Endodermal cell (in vitro differentiated cells): ENCODE data around the gene HHIPL2. TPM values are rescaled to one million over a fixed set of nuclear protein-coding genes. Genes with fewer than 3 reads are reported as not detected.

Experiments
- DNase-seq: peaks from one replicate; pipeline ENCODE4 v3.0.0-alpha.2; 2017
- H3K27ac ChIP-seq: 2 replicates; pipeline ENCODE4 v1.5.1; 2013; ENCODE audit warnings: mild to moderate bottlenecking, low read depth, low read length, moderate library complexity
- H3K27me3 ChIP-seq: 2 replicates; pipeline ENCODE4 v1.6.1; 2013; ENCODE audit warnings: mild to moderate bottlenecking, low read length, moderate library complexity; ENCODE audit not compliant: insufficient read depth, control insufficient read depth, poor library complexity, severe bottlenecking
- H3K36me3 ChIP-seq: 2 replicates; pipeline ENCODE4 v1.7.0; 2013; ENCODE audit warnings: mild to moderate bottlenecking, low read length, moderate library complexity; ENCODE audit not compliant: control insufficient read depth, insufficient read depth
- H3K4me1 ChIP-seq: one replicate; pipeline ENCODE4 v1.7.0; 2013; ENCODE audit warnings: low read length; ENCODE audit not compliant: control insufficient read depth, insufficient read depth
- H3K4me3 ChIP-seq: 2 replicates; pipeline ENCODE4 v1.5.1; 2013; ENCODE audit warnings: mild to moderate bottlenecking, low read length, moderate library complexity
- H3K9ac ChIP-seq: 2 replicates; pipeline ENCODE4 v1.6.1; 2013; ENCODE audit warnings: mild to moderate bottlenecking, low read length, moderate library complexity; ENCODE audit not compliant: poor library complexity, severe bottlenecking; ENCODE audit errors: extremely low read depth
- H3K9me3 ChIP-seq: 2 replicates; pipeline ENCODE4 v1.6.1; 2013; ENCODE audit warnings: mild to moderate bottlenecking, low read length, moderate library complexity; ENCODE audit not compliant: control insufficient read depth
- H3K27ac Mint-ChIP-seq: 2 replicates; pipeline ENCODE4 v1.8.0; 2020; ENCODE audit warnings: mixed read lengths
- H3K27me3 Mint-ChIP-seq: 2 replicates; pipeline ENCODE4 v1.8.0; 2021; ENCODE audit warnings: mild to moderate bottlenecking, mixed read lengths; ENCODE audit not compliant: insufficient read depth
- H3K36me3 Mint-ChIP-seq: 2 replicates; pipeline ENCODE4 v1.8.0; 2020; ENCODE audit warnings: low read depth, mixed read lengths
- H3K4me1 Mint-ChIP-seq: 2 replicates; pipeline ENCODE4 v1.8.0; 2020; ENCODE audit warnings: mixed read lengths
- H3K4me3 Mint-ChIP-seq: 2 replicates; pipeline ENCODE4 v1.8.0; 2020; ENCODE audit warnings: mild to moderate bottlenecking, moderate library complexity, mixed read lengths
- H3K9me3 Mint-ChIP-seq: 2 replicates; pipeline ENCODE4 v1.8.0; 2020; ENCODE audit warnings: mild to moderate bottlenecking, mixed read lengths
- WGBS, 2 experiments: methylation state at CpG; one replicate each; pipeline versions ENCODE4 v1.1.5 to v1.1.7; 2013; ENCODE audit warnings: missing lambda C conversion rate in 2 of 2, mixed read lengths in 1 of 2; ENCODE audit not compliant: insufficient coverage in 1 of 2, insufficient read length in 1 of 2; 5-methylcytosine and 5-hydroxymethylcytosine counted together
- total RNA-seq, 2 donors: library from RNA; stranded (reverse); fragmentation: NEBNext Ultra II Directional in 1 of 2; extraction: Animal tissue kit (Norgen Biotek cat#: 25700) in 1 of 2; gene quantifications; 2 replicates in 1 of 2; 3 replicates in 1 of 2; pipeline ENCODE4 v1.2.1, GENCODE V29; 2021
- TF ChIP-seq, protein P1 (sequence below): fragments of 200-600 bp; sonication (generic); conservative IDR thresholded peaks from 2 replicates; pipeline ENCODE4 v1.5.0; 2021; ENCODE audit warnings: antibody characterized with exemption, mild to moderate bottlenecking

Gene HHIPL2
- total RNA-seq, 2 donors from 2014 or later, result 0.49 to 1.6 TPM

- no peak overlapping the region for H3K27ac ChIP-seq
- Mint-ChIP-seq H3K27me3 (no peaks in the 10 kb centered on the region), H3K27ac (no peak overlapping the region), H3K4me1 (peaks cover 8% of the 10 kb centered on the region), H3K9me3 (peaks cover 2% of the 10 kb centered on the region), H3K36me3 (peaks cover 66% of the 10 kb centered on the region), H3K4me3 (no peak overlapping the region)
- peaks cover 32% of the 10 kb centered on the region for H3K27me3 ChIP-seq
- H3K36me3 ChIP-seq, result peaks cover 56% of the 10 kb centered on the region
- TF ChIP-seq, protein P1, sequence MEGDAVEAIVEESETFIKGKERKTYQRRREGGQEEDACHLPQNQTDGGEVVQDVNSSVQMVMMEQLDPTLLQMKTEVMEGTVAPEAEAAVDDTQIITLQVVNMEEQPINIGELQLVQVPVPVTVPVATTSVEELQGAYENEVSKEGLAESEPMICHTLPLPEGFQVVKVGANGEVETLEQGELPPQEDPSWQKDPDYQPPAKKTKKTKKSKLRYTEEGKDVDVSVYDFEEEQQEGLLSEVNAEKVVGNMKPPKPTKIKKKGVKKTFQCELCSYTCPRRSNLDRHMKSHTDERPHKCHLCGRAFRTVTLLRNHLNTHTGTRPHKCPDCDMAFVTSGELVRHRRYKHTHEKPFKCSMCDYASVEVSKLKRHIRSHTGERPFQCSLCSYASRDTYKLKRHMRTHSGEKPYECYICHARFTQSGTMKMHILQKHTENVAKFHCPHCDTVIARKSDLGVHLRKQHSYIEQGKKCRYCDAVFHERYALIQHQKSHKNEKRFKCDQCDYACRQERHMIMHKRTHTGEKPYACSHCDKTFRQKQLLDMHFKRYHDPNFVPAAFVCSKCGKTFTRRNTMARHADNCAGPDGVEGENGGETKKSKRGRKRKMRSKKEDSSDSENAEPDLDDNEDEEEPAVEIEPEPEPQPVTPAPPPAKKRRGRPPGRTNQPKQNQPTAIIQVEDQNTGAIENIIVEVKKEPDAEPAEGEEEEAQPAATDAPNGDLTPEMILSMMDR, result no peak
- H3K4me3 ChIP-seq, result no peak overlapping the region
- no peaks in the 10 kb centered on the region for H3K9me3 ChIP-seq
- 94 to 100% methylated on average over 3 of the region's 3 CpGs for WGBS, 2 experiments
- no peaks in the 10 kb centered on the region for H3K4me1 ChIP-seq
- H3K9ac ChIP-seq, result no peak overlapping the region
- DNase-seq, result no peak
Observed at GRCh38 chr1:222579316-222579715, 31.4 kb upstream of the HHIPL2 start.

DNA sequence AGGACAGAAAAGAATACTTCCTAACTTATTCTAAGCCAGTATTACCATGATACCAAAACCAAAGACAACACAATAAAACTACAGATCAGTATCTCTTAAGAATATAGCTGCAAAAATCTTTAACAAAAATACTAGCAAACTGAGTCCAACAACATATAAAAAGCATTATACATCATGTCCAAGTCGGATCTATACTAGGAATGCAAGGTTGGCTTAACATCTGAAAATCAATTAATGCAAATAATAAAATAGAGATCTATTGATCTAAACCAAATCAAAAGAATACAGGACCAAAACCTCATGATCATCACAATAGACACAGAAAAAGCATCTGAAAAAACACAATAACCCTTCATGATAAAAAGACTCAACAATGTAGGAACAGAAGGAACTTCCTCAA, 22.9 kb upstream of the HHIPL2 start:
- Mint-ChIP-seq H3K27me3 (no peaks in the 10 kb centered on the region), H3K36me3 (peaks cover 69% of the 10 kb centered on the region), H3K4me3 (no peak overlapping the region), H3K4me1 (no peaks in the 10 kb centered on the region), H3K9me3 (no peaks in the 10 kb centered on the region), H3K27ac (no peak overlapping the region)
- peaks cover 75% of the 10 kb centered on the region for H3K36me3 ChIP-seq
- peaks cover 22% of the 10 kb centered on the region for H3K9me3 ChIP-seq
- peaks cover 17% of the 10 kb centered on the region for H3K27me3 ChIP-seq
- no peak for DNase-seq
- TF ChIP-seq, protein P1, result no peak
- H3K4me1 ChIP-seq, result no peaks in the 10 kb centered on the region
- no peak overlapping the region for H3K9ac ChIP-seq
- 90% methylated on average over 1 of the region's 1 CpG; no CpG with 5 or more reads in 1 of the 2 experiments for WGBS, 2 experiments
- H3K27ac ChIP-seq, result no peak overlapping the region
- no peak overlapping the region for H3K4me3 ChIP-seq

GRCh38 chr1:222561656-222562055, 13.8 kb upstream of the HHIPL2 start:
- H3K9ac ChIP-seq, result no peak overlapping the region
- no peak for DNase-seq
- no peak overlapping the region for H3K27ac Mint-ChIP-seq
- H3K27me3 ChIP-seq, result no peaks in the 10 kb centered on the region
- no peaks in the 10 kb centered on the region for H3K27me3 Mint-ChIP-seq
- 80 to 97% methylated on average over 1 of the region's 1 CpG for WGBS, 2 experiments
- no peaks in the 10 kb centered on the region for H3K4me1 ChIP-seq
- H3K27ac ChIP-seq, result no peak overlapping the region
- TF ChIP-seq, protein P1, result peak; percentile 58
- no peak overlapping the region for H3K4me3 ChIP-seq
- H3K4me1 Mint-ChIP-seq, result no peaks in the 10 kb centered on the region
- H3K9me3 Mint-ChIP-seq, result no peaks in the 10 kb centered on the region
- H3K36me3 ChIP-seq, result peaks cover 66% of the 10 kb centered on the region
- H3K36me3 Mint-ChIP-seq, result peaks cover 30% of the 10 kb centered on the region
- H3K4me3 Mint-ChIP-seq, result no peak overlapping the region
- no peaks in the 10 kb centered on the region for H3K9me3 ChIP-seq
